Left renal pelvis (tissue), 4 donors: ENCODE results near the gene THY1. TPM values are rescaled to one million over a fixed set of nuclear protein-coding genes. Genes with fewer than 3 reads are reported as not detected.

ENCODE experiments used
- DNase-seq, 4 donors: peaks; one replicate each; pipeline ENCODE4 v3.0.0-alpha.2; 2013; ENCODE audit warnings: low read depth in 4 of 4, low spot score in 3 of 4
- polyA plus RNA-seq, 4 donors: library from polyadenylated mRNA; unstranded; fragments of 120-200 nt; gene quantifications; one replicate each; pipeline ENCODE4 v1.2.1, GENCODE V29; 2013; ENCODE audit not compliant: insufficient read length in 4 of 4

Gene THY1
- polyA plus RNA-seq, 4 donors: 79.8 to 137 (median 91.0) TPM

- no peak for DNase-seq
Observed at GRCh38 chr11:119372260-119373058, 50.5 kb downstream of the THY1 start.

- no peak for DNase-seq
Observed at GRCh38 chr11:119371778-119372182, 51.2 kb downstream of the THY1 start.

- no peak for DNase-seq
Observed at GRCh38 chr11:119371067-119371601, 51.8 kb downstream of the THY1 start.

GRCh38 chr11:119370486-119371046 lies 52.4 kb downstream of the THY1 start:
- DNase-seq: no peak

- DNase-seq: no peak
Observed at GRCh38 chr11:119369132-119369925, 53.6 kb downstream of the THY1 start.

- DNase-seq: no peak
Observed at GRCh38 chr11:119368121-119369034, 54.6 kb downstream of the THY1 start.

- peak in 1 of 4 donors; percentile 62 for DNase-seq
Observed at GRCh38 chr11:119367661-119368120, 55.3 kb downstream of the THY1 start.

Other genes with a start within 250 kb of the THY1 start
- 10 to 100 TPM in 3 of 4 donors, under 1 TPM in 1; 0.35 to 18.2 (median 12.8) TPM for gene NHERF4, start 237.7 kb downstream of the THY1 start, polyA plus RNA-seq
- 10 to 100 TPM; 15.5 to 22.3 (median 20.4) TPM for gene CBL, start 216.8 kb downstream of the THY1 start, polyA plus RNA-seq
- gene MCAM, start 106.0 kb downstream of the THY1 start, polyA plus RNA-seq: 10 to 100 TPM; 48.9 to 77.2 (median 53.0) TPM
- 10 to 100 TPM; 28.4 to 34.5 (median 30.9) TPM for gene RNF26, start 88.6 kb downstream of the THY1 start, polyA plus RNA-seq
- 10 to 100 TPM; 20.5 to 34.3 (median 25.3) TPM for gene C1QTNF5, start 82.3 kb downstream of the THY1 start, polyA plus RNA-seq
- gene MFRP, start 76.5 kb downstream of the THY1 start, polyA plus RNA-seq: not detected
- gene USP2, start 41.5 kb downstream of the THY1 start, polyA plus RNA-seq: 10 to 100 TPM in 2 of 4 donors, 1 to 10 TPM in 2; 1.7 to 15.9 (median 9.5) TPM